Epithelial cell of proximal tubule (primary cell): ENCODE measurements around the gene OR9A4. TPM values are rescaled to one million over a fixed set of nuclear protein-coding genes. Genes with fewer than 3 reads are reported as not detected.

ENCODE experiments used
- DNase-seq: peaks from one replicate; pipeline ENCODE4 v3.0.0-alpha.2; 2011; ENCODE audit warnings: low read depth
- H3K4me3 ChIP-seq: 2 replicates; pipeline ENCODE4 v1.5.1; 2011; ENCODE audit warnings: low read depth, mild to moderate bottlenecking, low read length
- total RNA-seq: library from RNA; depleted of rRNA; stranded (reverse); fragments of >200 nt; gene quantifications from 2 replicates; pipeline ENCODE4 v1.2.3, GENCODE V29; 2015
- TF ChIP-seq, protein P1 (sequence below): conservative IDR thresholded peaks from 2 replicates; pipeline ENCODE4 v1.5.1; 2012; ENCODE audit warnings: low read depth, mild to moderate bottlenecking, low read length

OR9A4 gene
- total RNA-seq, 1 donor from 2014 or later = not detected

DNA sequence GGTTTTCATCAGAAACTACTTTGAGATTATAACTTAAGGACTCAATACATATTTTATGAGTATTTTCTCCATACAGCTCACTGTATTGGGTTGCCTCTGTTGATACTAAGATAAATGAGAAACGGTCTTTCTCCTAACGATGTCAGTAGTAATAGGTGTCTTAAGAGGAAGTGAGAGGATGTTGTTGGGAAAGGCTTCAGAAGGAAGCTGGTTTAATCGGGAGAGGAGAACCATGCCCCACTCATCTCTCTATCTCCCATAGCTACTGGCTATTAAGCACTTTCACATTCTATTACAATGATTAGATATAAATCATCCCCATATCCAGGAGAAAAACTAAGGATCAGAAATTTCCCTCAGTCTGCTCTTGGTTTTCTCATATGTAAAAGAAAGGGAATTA is 28.6 kb downstream of the OR9A4 start:
- DNase-seq = no peak
- no peak overlapping the region for H3K4me3 ChIP-seq
- TF ChIP-seq, protein P1, sequence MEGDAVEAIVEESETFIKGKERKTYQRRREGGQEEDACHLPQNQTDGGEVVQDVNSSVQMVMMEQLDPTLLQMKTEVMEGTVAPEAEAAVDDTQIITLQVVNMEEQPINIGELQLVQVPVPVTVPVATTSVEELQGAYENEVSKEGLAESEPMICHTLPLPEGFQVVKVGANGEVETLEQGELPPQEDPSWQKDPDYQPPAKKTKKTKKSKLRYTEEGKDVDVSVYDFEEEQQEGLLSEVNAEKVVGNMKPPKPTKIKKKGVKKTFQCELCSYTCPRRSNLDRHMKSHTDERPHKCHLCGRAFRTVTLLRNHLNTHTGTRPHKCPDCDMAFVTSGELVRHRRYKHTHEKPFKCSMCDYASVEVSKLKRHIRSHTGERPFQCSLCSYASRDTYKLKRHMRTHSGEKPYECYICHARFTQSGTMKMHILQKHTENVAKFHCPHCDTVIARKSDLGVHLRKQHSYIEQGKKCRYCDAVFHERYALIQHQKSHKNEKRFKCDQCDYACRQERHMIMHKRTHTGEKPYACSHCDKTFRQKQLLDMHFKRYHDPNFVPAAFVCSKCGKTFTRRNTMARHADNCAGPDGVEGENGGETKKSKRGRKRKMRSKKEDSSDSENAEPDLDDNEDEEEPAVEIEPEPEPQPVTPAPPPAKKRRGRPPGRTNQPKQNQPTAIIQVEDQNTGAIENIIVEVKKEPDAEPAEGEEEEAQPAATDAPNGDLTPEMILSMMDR = no peak

DNA sequence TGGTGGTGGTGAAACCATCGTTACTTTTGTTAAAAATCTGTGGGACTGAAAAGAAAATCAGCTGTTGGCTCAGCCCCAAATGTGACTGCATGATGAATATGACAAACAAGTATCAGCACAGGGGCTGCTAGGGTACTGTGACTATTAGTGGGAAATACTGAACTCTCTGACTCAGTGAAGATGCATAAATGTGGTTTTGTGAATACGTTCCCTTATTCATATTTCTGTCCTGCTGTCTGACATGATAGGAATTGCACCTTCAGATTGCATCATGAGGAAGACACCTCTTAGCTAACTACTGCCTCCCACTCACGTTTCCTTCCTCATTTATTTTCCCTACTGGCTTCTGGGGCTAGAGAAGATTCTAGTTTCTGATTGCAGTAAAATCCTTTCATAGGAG is 29.2 kb downstream of the OR9A4 start:
- TF ChIP-seq, protein P1 = no peak

DNA sequence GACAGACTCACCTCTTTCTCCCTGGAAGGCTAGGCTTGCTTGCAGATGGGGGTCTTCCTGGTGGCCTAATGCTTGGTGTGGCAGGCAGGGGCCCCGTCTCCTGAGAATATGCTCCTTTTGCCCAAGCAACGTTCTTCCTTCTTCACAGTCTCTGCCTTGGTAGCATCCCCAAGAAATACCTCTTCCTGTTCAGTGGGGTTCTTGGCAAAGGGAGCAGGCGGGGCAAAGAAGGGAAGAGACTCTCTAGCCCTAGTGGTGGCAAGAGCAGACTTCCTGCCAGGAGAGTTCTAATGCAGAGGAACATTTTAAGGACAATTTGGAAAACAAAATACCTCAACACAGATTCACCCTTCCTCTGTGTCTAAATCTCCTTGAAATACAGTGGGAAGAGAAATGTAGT is 30.6 kb downstream of the OR9A4 start, which contains the start of gene CLEC5A:
CLEC5A (minus strand) TSS at position 179 of the 400 bp plus-strand sequence. CDS start 682 bp downstream, outside the sequence.
- no peak within 1 kb of the TSS for H3K4me3 ChIP-seq
- TF ChIP-seq, protein P1 = no peak
- DNase-seq = no peak

More for the DNA sequence above, 29.2 kb downstream of the OR9A4 start:
- H3K4me3 ChIP-seq = no peak overlapping the region
- DNase-seq = no peak

DNA sequence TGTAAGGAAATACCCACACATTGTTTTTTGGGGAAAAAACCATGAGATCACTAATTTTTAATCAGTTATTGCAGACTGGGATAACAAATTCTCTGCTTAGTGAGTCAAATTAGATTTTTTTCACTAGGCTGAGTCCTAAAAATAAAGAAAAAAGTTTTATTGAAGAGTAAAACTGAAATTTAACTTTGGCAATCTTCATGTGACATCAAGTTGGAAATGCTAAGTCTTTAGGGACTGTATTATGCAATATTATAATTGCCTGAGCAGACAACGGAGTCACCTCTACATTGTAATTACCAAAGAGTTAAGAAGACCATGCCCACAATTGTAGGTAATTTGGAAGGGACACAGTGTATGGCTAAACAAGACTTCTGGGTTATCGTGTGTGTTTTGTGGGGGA is 32.8 kb downstream of the OR9A4 start:
- no peak for DNase-seq
- no peak overlapping the region for H3K4me3 ChIP-seq
- TF ChIP-seq, protein P1 = no peak

DNA sequence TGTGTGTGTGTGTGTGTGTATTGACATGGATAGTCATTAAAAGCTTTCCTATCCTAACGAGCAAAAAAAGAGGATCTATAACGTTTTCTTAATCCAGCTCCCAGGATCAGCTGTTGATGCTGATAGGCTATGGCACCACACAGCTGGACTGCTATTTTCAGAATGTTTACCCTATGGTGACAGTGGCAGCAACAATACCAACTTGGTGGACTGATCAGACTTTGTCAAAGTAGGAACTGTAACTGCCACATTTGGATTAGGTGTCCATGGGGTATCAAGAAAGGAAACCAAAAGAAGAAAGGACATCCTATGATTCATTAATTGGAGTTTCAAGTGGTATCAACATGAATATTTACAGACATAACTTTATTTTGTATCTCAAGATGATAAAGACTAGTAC is 33.3 kb downstream of the OR9A4 start:
- DNase-seq = no peak
- H3K4me3 ChIP-seq = no peak overlapping the region
- TF ChIP-seq, protein P1 = no peak

DNA sequence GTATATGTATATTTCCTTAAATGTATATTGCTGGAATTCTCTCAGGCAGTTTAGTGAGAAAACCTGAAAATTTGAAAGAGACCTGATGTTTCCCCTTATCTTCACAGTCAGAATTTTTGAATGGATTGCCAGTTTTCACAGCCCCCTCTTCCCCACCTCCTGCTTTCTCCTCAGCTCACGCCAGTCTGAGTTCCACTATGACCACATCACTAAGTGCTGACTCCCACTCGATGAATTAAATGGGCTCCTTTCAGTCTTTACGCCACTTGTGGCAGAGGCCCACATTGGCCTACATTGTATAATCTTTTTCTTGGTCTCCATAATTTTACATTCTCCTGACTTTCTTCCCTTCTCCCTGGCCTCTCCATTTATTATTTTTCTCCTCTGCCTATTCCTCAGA is 33.7 kb downstream of the OR9A4 start:
- TF ChIP-seq, protein P1 = no peak
- DNase-seq = no peak
- no peak overlapping the region for H3K4me3 ChIP-seq

DNA sequence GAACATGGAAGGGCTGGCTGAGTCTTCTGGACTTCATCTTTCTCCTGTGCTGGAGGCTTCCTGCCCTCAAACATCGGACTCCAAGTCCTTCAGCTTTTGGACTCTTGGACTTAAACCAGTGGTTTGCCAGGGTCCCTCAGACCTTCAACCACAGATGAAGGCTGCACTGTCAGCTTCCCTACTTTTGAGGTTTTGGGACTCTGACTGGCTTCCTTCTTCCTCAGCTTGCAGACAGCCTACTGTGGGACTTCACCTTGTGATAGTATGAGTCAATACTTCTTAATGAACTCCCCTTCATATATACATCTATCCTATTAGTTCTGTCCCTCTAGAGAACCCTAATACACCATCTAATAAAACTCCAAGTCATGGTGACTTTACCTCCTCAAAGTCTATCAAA is 34.6 kb downstream of the OR9A4 start:
- no peak overlapping the region for H3K4me3 ChIP-seq
- no peak for DNase-seq
- TF ChIP-seq, protein P1 = no peak
